Adrenal gland (tissue), 12 donors: ENCODE results near the gene MBNL3. TPM values are rescaled to one million over a fixed set of nuclear protein-coding genes. Genes with fewer than 3 reads are reported as not detected.
A peak's percentile ranks its signal among the peaks of the same experiment; 100 is the strongest.

ENCODE experiments used
- DNase-seq, 7 donors: peaks; one replicate each; pipeline ENCODE4 v3.0.0-alpha.2; 2019 to 2020
- H3K27ac ChIP-seq, 5 donors: fragments of 200-600 bp; sonication (generic) in 4 of 5; 1 replicate in 3 of 5; 2 replicates in 2 of 5; pipeline versions ENCODE4 v1.5.1 to v1.8.0; 2016 to 2020; ENCODE audit warnings: mild to moderate bottlenecking in 1 of 5
- H3K27me3 ChIP-seq: fragments of 200-600 bp; 2 replicates; pipeline ENCODE4 v1.8.0; 2021
- H3K36me3 ChIP-seq, 2 donors: fragments of 200-600 bp; replicated peaks in 1 of 2; 1 replicate in 1 of 2; 2 replicates in 1 of 2; pipeline versions ENCODE4 v1.5.1 to v1.8.0; 2018 to 2022
- H3K4me1 ChIP-seq, 2 donors: fragments of 200-600 bp; replicated peaks in 1 of 2; 1 replicate in 1 of 2; 2 replicates in 1 of 2; pipeline versions ENCODE4 v1.5.1 to v1.8.0; 2018 to 2021
- H3K4me3 ChIP-seq, 4 donors: fragments of 200-600 bp; sonication (generic) in 3 of 4; one replicate each; pipeline ENCODE4 v1.5.1; 2016 to 2018
- H3K9me3 ChIP-seq, 3 donors: fragments of 200-600 bp; sonication (generic) in 1 of 3; replicated peaks in 1 of 3; 1 replicate in 2 of 3; 2 replicates in 1 of 3; pipeline versions ENCODE4 v1.5.1 to v1.8.0; 2016 to 2021
- CTCF ChIP-seq, 6 experiments: fragments of 450-650 bp in 4 of 6; fragments of 200-600 bp in 2 of 6; sonication (generic) in 1 of 6; IDR thresholded peaks; 1 replicate in 5 of 6; 2 replicates in 1 of 6; pipeline versions ENCODE4 v1.5.1 to v1.8.0; 2016 to 2021; ENCODE audit warnings: antibody characterized with exemption in 6 of 6, mild to moderate bottlenecking in 2 of 6, moderate library complexity in 1 of 6
- POLR2A ChIP-seq, 2 donors: fragments of 450-650 bp; IDR thresholded peaks; one replicate each; pipeline ENCODE4 v1.6.1; 2017; ENCODE audit warnings: antibody characterized with exemption in 2 of 2, mild to moderate bottlenecking in 2 of 2, moderate library complexity in 1 of 2
- WGBS, 4 donors: extraction: QIAGEN DNeasy Blood & Tissue Kit in 2 of 4; methylation state at CpG; one replicate each; pipeline versions ENCODE4 v1.1.5 to v1.1.7; 2013 to 2017; 5-methylcytosine and 5-hydroxymethylcytosine counted together
- intact Hi-C, 2 donors: fragments of 100-400 bp; cut with DNase I; formaldehyde crosslinking; loops; one replicate each; pipeline versions ENCODE4 v1.14.1 to v1.15.0; 2022 to 2023
- polyA plus RNA-seq, 3 donors: library from polyadenylated mRNA; stranded (reverse); fragments of 200-250 nt in 2 of 3; fragments of 350-450 nt in 1 of 3; fragmentation: Illumina TruSeq in 1 of 3; extraction: RNeasy Lipid Tissue Mini Kit (QIAGEN cat#74804) in 1 of 3; gene quantifications; one replicate each; pipeline ENCODE4 v1.2.3, GENCODE V29; 2013 to 2014
- total RNA-seq, 9 donors: library from RNA; depleted of rRNA in 4 of 9; stranded (reverse); fragments of >200 nt in 4 of 9; fragments of 120-200 nt in 1 of 9; fragmentation: NEBNext Ultra II Directional in 1 of 9; extraction: Animal tissue kit (Norgen Biotek cat#: 25700) in 1 of 9; gene quantifications; one replicate each; pipeline versions ENCODE4 v1.1.0 to v1.2.4, GENCODE V29; 2013 to 2023
- donor health status: healthy with polysubstance abuse.
- donor health status: Bipolar disorder and iron deficiency.
- donor health status: DM: yes; HTN: yes; CAD: no.
- donor health status: DM: no; HTN: no; CAD: no.
- donor health status: DM: no; HTN: no; CAD: no.
- donor health status: DM: yes; HTN: yes; CAD: no.

The MBNL3 gene
- total and polyA plus RNA-seq, 12 donors: 2.4 to 166 (median 53.2) TPM

- Histone ChIP-seq H3K36me3 (no peaks in the 10 kb centered on the region), H3K4me3 (no peak overlapping the region), H3K27me3 (peaks cover 6% of the 10 kb centered on the region), H3K4me1 (no peaks in the 10 kb centered on the region), H3K9me3 (no peaks in the 10 kb centered on the region), H3K27ac (no peak overlapping the region)
- peak in 2 of 7 donors; percentile 4 to 8 for DNase-seq
- TF ChIP-seq POLR2A (IDR thresholded peaks at IDR 0.05) (no peak), CTCF (IDR thresholded peaks at IDR 0.05) (no peak)
- intact Hi-C loops: no loop called here
- WGBS, 4 donors: 54 to 60% (median 58%) methylated on average over 8 of the region's 8 CpGs
Measured at GRCh38 chrX:132411310-132411977, 77.4 kb downstream of the MBNL3 start.

- H3K27ac ChIP-seq: no peak overlapping the region
- no peaks in the 10 kb centered on the region for H3K36me3 ChIP-seq
- DNase-seq: no peak
- H3K4me1 ChIP-seq: no peaks in the 10 kb centered on the region
- 56 to 81% (median 65%) methylated on average over 5 of the region's 5 CpGs for WGBS, 4 donors
- no peak for TF ChIP-seq CTCF (IDR thresholded peaks at IDR 0.05)
- no peak for TF ChIP-seq POLR2A (IDR thresholded peaks at IDR 0.05)
- no peaks in the 10 kb centered on the region for H3K27me3 ChIP-seq
- no peaks in the 10 kb centered on the region for H3K9me3 ChIP-seq
- H3K4me3 ChIP-seq: no peak overlapping the region
- intact Hi-C loops: no loop called here
Measured at GRCh38 chrX:132409780-132410556, 78.9 kb downstream of the MBNL3 start.

DNA sequence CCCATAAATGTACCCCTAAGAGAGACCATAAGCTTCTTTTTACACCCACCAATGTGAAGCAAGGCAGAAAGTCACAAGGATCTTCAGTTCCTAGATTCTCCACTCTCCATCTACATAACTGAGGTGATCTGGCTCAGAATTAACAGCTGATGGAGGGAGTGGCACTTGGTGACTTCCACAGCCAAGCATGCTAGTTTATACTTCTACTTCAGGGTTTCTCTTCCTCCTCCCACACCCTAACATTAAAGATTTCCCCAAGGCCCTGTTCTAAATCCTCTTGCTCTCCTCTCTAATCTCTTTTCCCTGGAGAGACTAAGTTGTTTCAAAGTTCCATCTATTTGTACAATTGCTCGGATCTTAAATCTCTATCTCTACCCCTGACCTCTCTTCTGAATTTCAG is 81.1 kb downstream of the MBNL3 start:
- H3K4me1 ChIP-seq: no peaks in the 10 kb centered on the region
- TF ChIP-seq POLR2A (IDR thresholded peaks at IDR 0.05): no peak
- TF ChIP-seq CTCF (IDR thresholded peaks at IDR 0.05): no peak
- DNase-seq: no peak
- no peaks in the 10 kb centered on the region for H3K9me3 ChIP-seq
- H3K36me3 ChIP-seq: no peaks in the 10 kb centered on the region
- WGBS, 4 donors: 30 to 81% (median 64%) methylated on average over 1 of the region's 1 CpG
- H3K27me3 ChIP-seq: no peaks in the 10 kb centered on the region
- intact Hi-C loops: no loop called here
- H3K27ac ChIP-seq: no peak overlapping the region
- H3K4me3 ChIP-seq: no peak overlapping the region

- TF ChIP-seq CTCF (IDR thresholded peaks at IDR 0.05): no peak
- no peak for TF ChIP-seq POLR2A (IDR thresholded peaks at IDR 0.05)
- 73 to 96% (median 82%) methylated on average over 9 of the region's 9 CpGs for WGBS, 4 donors
Measured at GRCh38 chrX:132406106-132406505, 82.7 kb downstream of the MBNL3 start.

More at GRCh38 chrX:132406106-132406505, 82.7 kb downstream of the MBNL3 start:
- Histone ChIP-seq H3K27ac (no peak overlapping the region), H3K4me3 (no peak overlapping the region), H3K27me3 (no peaks in the 10 kb centered on the region), H3K9me3 (no peaks in the 10 kb centered on the region), H3K36me3 (no peaks in the 10 kb centered on the region), H3K4me1 (no peaks in the 10 kb centered on the region)
- intact Hi-C loops: no loop called here
- DNase-seq: no peak
